ENCODE measurements around the gene SHC2.
"Not testable (repeated sequence)": the region's sequence is repeated elsewhere in the genome, so short reads cannot be mapped to it uniquely, and the experiment has no call there.

SHC2 gene

GRCh38 chr19:444677-445210 is 16.1 kb downstream of the SHC2 start:
- no peak for DNase-seq

- no peak for DNase-seq
Observed at GRCh38 chr19:443005-443404, 17.8 kb downstream of the SHC2 start.

GRCh38 chr19:442085-442484 is 18.7 kb downstream of the SHC2 start:
- DNase-seq = no peak

- no peak for DNase-seq
Observed at GRCh38 chr19:441213-441836, 19.5 kb downstream of the SHC2 start.

GRCh38 chr19:440391-441212 is 20.2 kb downstream of the SHC2 start:
- DNase-seq = no peak

GRCh38 chr19:439167-439900 is 21.5 kb downstream of the SHC2 start:
- DNase-seq = no peak

GRCh38 chr19:438416-438958 is 22.3 kb downstream of the SHC2 start:
- DNase-seq = no peak

GRCh38 chr19:437041-437440 is 23.8 kb downstream of the SHC2 start:
- DNase-seq = no peak

- no peak for DNase-seq
Observed at GRCh38 chr19:436413-436950, 24.4 kb downstream of the SHC2 start.

GRCh38 chr19:435707-436412 is 25.0 kb downstream of the SHC2 start:
- no peak for DNase-seq

GRCh38 chr19:435056-435706 is 25.7 kb downstream of the SHC2 start:
- DNase-seq = no peak

- DNase-seq = no peak
Observed at GRCh38 chr19:434152-434960, 26.5 kb downstream of the SHC2 start.

- DNase-seq = no peak
Observed at GRCh38 chr19:430701-431100, 30.1 kb downstream of the SHC2 start.

GRCh38 chr19:428149-428548 is 32.7 kb downstream of the SHC2 start:
- DNase-seq = no peak

- not testable (repeated sequence) for DNase-seq
Observed at GRCh38 chr19:427675-428074, 33.2 kb downstream of the SHC2 start.

- DNase-seq = no peak
Observed at GRCh38 chr19:426725-427445, 33.9 kb downstream of the SHC2 start.

GRCh38 chr19:425056-425455 is 35.8 kb downstream of the SHC2 start:
- DNase-seq = no peak

GRCh38 chr19:424546-424945 is 36.3 kb downstream of the SHC2 start:
- DNase-seq = no peak

GRCh38 chr19:423691-424466 is 37.0 kb downstream of the SHC2 start:
- no peak for DNase-seq

GRCh38 chr19:422917-423226 is 38.0 kb downstream of the SHC2 start:
- DNase-seq = not testable (repeated sequence)
